ENCODE results near the gene ST13. TPM values are rescaled to one million over a fixed set of nuclear protein-coding genes. Genes with fewer than 3 reads are reported as not detected.

Gene ST13
- polyA plus RNA-seq, 1 donor (not counting 4 experiments of a cell fraction or from before 2014, with no cell fraction given), result 185 TPM

- Histone ChIP-seq H3K79me2 (ENCODE audit: control insufficient read depth, insufficient read depth, low read length) (peaks cover 13% of the 10 kb centered on the region), H3K27me3 (ENCODE audit: control insufficient read depth, extremely low read depth, insufficient read depth, low read length) (no peaks in the 10 kb centered on the region), H4K20me1 (ENCODE audit: control insufficient read depth, extremely low read depth, insufficient read depth, low read length) (no peaks in the 10 kb centered on the region), H3K4me1 (ENCODE audit: control insufficient read depth, extremely low read depth, insufficient read depth, low read length) (no peaks in the 10 kb centered on the region), H3K36me3 (ENCODE audit: control insufficient read depth in 2 of 2, extremely low read depth in 1 of 2, insufficient read depth in 2 of 2, low read length in 2 of 2) (peaks cover 0 to 10% of the 10 kb centered on the region in 2 experiments), H3K27ac (ENCODE audit: control insufficient read depth, insufficient read depth, low read length) (no peak overlapping the region), H2AFZ (ENCODE audit: control insufficient read depth, low read length) (no peak overlapping the region), H3K4me3 (ENCODE audit: control insufficient read depth in 2 of 3, extremely low read depth in 1 of 3, insufficient read depth in 2 of 3, low read depth in 1 of 3, low read length in 3 of 3) (no peak overlapping the region), H3K9me3 (ENCODE audit: control insufficient read depth, low read depth, low read length) (no peaks in the 10 kb centered on the region), H3K9me1 (ENCODE audit: control insufficient read depth, extremely low read depth, insufficient read depth, low read length) (no peaks in the 10 kb centered on the region), H3K4me2 (ENCODE audit: control insufficient read depth, extremely low read depth, insufficient read depth, low read depth, low read length) (no peak overlapping the region), H3K9ac (ENCODE audit: control insufficient read depth, extremely low read depth, insufficient read depth, low read length) (no peak overlapping the region)
- DNase-seq (ENCODE audit: low read depth, low spot score) (no peak), FAIRE-seq (no peak)
- dilution Hi-C loops (cut with MboI; ENCODE audit: extremely low pct_ligation_motif_present, low sequenced_read_pairs), result no loop called here
- no peak for TF ChIP-seq EZH2 (IDR thresholded peaks at IDR 0.05; ENCODE audit: low read length)
- TF ChIP-seq CTCF (optimal IDR thresholded peaks at IDR 0.05 in 1 of 3, IDR thresholded peaks at IDR 0.05 in 1 of 3, conservative IDR thresholded peaks at IDR 0.05 in 1 of 3; ENCODE audit: extremely low read depth in 1 of 3, insufficient read depth in 2 of 3, low read length in 3 of 3), result no peak
Measured at GRCh38 chr22:40803321-40803720, 53.1 kb downstream of the ST13 start.

GRCh38 chr22:40799008-40799407 lies 57.4 kb downstream of the ST13 start:
- no peak for TF ChIP-seq EZH2 (IDR thresholded peaks at IDR 0.05; ENCODE audit: low read length)
- TF ChIP-seq CTCF (optimal IDR thresholded peaks at IDR 0.05 in 1 of 3, IDR thresholded peaks at IDR 0.05 in 1 of 3, conservative IDR thresholded peaks at IDR 0.05 in 1 of 3; ENCODE audit: extremely low read depth in 1 of 3, insufficient read depth in 2 of 3, low read length in 3 of 3), result no peak
- Histone ChIP-seq H3K9ac (ENCODE audit: control insufficient read depth, extremely low read depth, insufficient read depth, low read length) (no peak overlapping the region), H3K4me1 (ENCODE audit: control insufficient read depth, extremely low read depth, insufficient read depth, low read length) (peaks cover 3% of the 10 kb centered on the region), H3K27me3 (ENCODE audit: control insufficient read depth, extremely low read depth, insufficient read depth, low read length) (no peaks in the 10 kb centered on the region), H3K4me3 (ENCODE audit: control insufficient read depth in 2 of 3, extremely low read depth in 1 of 3, insufficient read depth in 2 of 3, low read depth in 1 of 3, low read length in 3 of 3) (no peak overlapping the region), H3K9me1 (ENCODE audit: control insufficient read depth, extremely low read depth, insufficient read depth, low read length) (no peaks in the 10 kb centered on the region), H3K36me3 (ENCODE audit: control insufficient read depth in 2 of 2, extremely low read depth in 1 of 2, insufficient read depth in 2 of 2, low read length in 2 of 2) (peaks cover 4 to 7% of the 10 kb centered on the region in 2 experiments), H3K79me2 (ENCODE audit: control insufficient read depth, insufficient read depth, low read length) (no peaks in the 10 kb centered on the region), H3K4me2 (ENCODE audit: control insufficient read depth, extremely low read depth, insufficient read depth, low read depth, low read length) (no peak overlapping the region), H2AFZ (ENCODE audit: control insufficient read depth, low read length) (no peak overlapping the region), H3K27ac (ENCODE audit: control insufficient read depth, insufficient read depth, low read length) (no peak overlapping the region), H3K9me3 (ENCODE audit: control insufficient read depth, low read depth, low read length) (no peaks in the 10 kb centered on the region), H4K20me1 (ENCODE audit: control insufficient read depth, extremely low read depth, insufficient read depth, low read length) (no peaks in the 10 kb centered on the region)
- FAIRE-seq (no peak), DNase-seq (ENCODE audit: low read depth, low spot score) (no peak)
- dilution Hi-C loops (cut with MboI; ENCODE audit: extremely low pct_ligation_motif_present, low sequenced_read_pairs), result no loop called here
